ENCODE measurements around the gene HDAC11. TPM values are rescaled to one million over a fixed set of nuclear protein-coding genes. Genes with fewer than 3 reads are reported as not detected.
A peak's percentile ranks its signal among the peaks of the same experiment; 100 is the strongest.

Gene HDAC11
- polyA plus RNA-seq, 1 donor (not counting 4 experiments of a cell fraction or from before 2014, with no cell fraction given) = 12.6 TPM

GRCh38 chr3:13524979-13525669 is 45.0 kb downstream of the HDAC11 start:
- Histone ChIP-seq H3K4me2 (ENCODE audit: control insufficient read depth, extremely low read depth, insufficient read depth, low read depth, low read length) (no peak overlapping the region), H3K79me2 (ENCODE audit: control insufficient read depth, insufficient read depth, low read length) (no peaks in the 10 kb centered on the region), H3K9me1 (ENCODE audit: control insufficient read depth, extremely low read depth, insufficient read depth, low read length) (no peaks in the 10 kb centered on the region), H3K9me3 (ENCODE audit: control insufficient read depth, low read depth, low read length) (no peaks in the 10 kb centered on the region), H2AFZ (ENCODE audit: control insufficient read depth, low read length) (no peak overlapping the region), H3K36me3 (ENCODE audit: control insufficient read depth in 2 of 2, extremely low read depth in 1 of 2, insufficient read depth in 2 of 2, low read length in 2 of 2) (no peaks in the 10 kb centered on the region), H3K27me3 (ENCODE audit: control insufficient read depth, extremely low read depth, insufficient read depth, low read length) (no peaks in the 10 kb centered on the region), H4K20me1 (ENCODE audit: control insufficient read depth, extremely low read depth, insufficient read depth, low read length) (no peaks in the 10 kb centered on the region), H3K9ac (ENCODE audit: control insufficient read depth, extremely low read depth, insufficient read depth, low read length) (no peak overlapping the region), H3K4me1 (ENCODE audit: control insufficient read depth, extremely low read depth, insufficient read depth, low read length) (peaks cover 12% of the 10 kb centered on the region), H3K4me3 (ENCODE audit: control insufficient read depth in 2 of 3, extremely low read depth in 1 of 3, insufficient read depth in 2 of 3, low read depth in 1 of 3, low read length in 3 of 3) (no peak overlapping the region), H3K27ac (ENCODE audit: control insufficient read depth, insufficient read depth, low read length) (no peak overlapping the region)
- DNase-seq (ENCODE audit: low read depth, low spot score) = no peak
- FAIRE-seq = no peak
- TF ChIP-seq EZH2 (IDR thresholded peaks at IDR 0.05; ENCODE audit: low read length) (no peak), CTCF (optimal IDR thresholded peaks at IDR 0.05 in 1 of 3, IDR thresholded peaks at IDR 0.05 in 1 of 3, conservative IDR thresholded peaks at IDR 0.05 in 1 of 3; ENCODE audit: extremely low read depth in 1 of 3, insufficient read depth in 2 of 3, low read length in 3 of 3) (no peak)
- dilution Hi-C loops (cut with MboI; ENCODE audit: extremely low pct_ligation_motif_present, low sequenced_read_pairs) = no loop called here

GRCh38 chr3:13525827-13526625 is 45.9 kb downstream of the HDAC11 start:
- TF ChIP-seq EZH2 (IDR thresholded peaks at IDR 0.05; ENCODE audit: low read length) (no peak), CTCF (optimal IDR thresholded peaks at IDR 0.05 in 1 of 3, IDR thresholded peaks at IDR 0.05 in 1 of 3, conservative IDR thresholded peaks at IDR 0.05 in 1 of 3; ENCODE audit: extremely low read depth in 1 of 3, insufficient read depth in 2 of 3, low read length in 3 of 3) (no peak)
- Histone ChIP-seq H3K9me3 (ENCODE audit: control insufficient read depth, low read depth, low read length) (no peaks in the 10 kb centered on the region), H3K9ac (ENCODE audit: control insufficient read depth, extremely low read depth, insufficient read depth, low read length) (no peak overlapping the region), H3K36me3 (ENCODE audit: control insufficient read depth in 2 of 2, extremely low read depth in 1 of 2, insufficient read depth in 2 of 2, low read length in 2 of 2) (no peaks in the 10 kb centered on the region), H3K27me3 (ENCODE audit: control insufficient read depth, extremely low read depth, insufficient read depth, low read length) (no peaks in the 10 kb centered on the region), H3K9me1 (ENCODE audit: control insufficient read depth, extremely low read depth, insufficient read depth, low read length) (no peaks in the 10 kb centered on the region), H3K79me2 (ENCODE audit: control insufficient read depth, insufficient read depth, low read length) (no peaks in the 10 kb centered on the region), H3K4me3 (ENCODE audit: control insufficient read depth in 2 of 3, extremely low read depth in 1 of 3, insufficient read depth in 2 of 3, low read depth in 1 of 3, low read length in 3 of 3) (no peak overlapping the region), H2AFZ (ENCODE audit: control insufficient read depth, low read length) (peak overlapping the region; percentile 78), H3K4me2 (ENCODE audit: control insufficient read depth, extremely low read depth, insufficient read depth, low read depth, low read length) (no peak overlapping the region), H3K27ac (ENCODE audit: control insufficient read depth, insufficient read depth, low read length) (no peak overlapping the region), H3K4me1 (ENCODE audit: control insufficient read depth, extremely low read depth, insufficient read depth, low read length) (peaks cover 17% of the 10 kb centered on the region), H4K20me1 (ENCODE audit: control insufficient read depth, extremely low read depth, insufficient read depth, low read length) (no peaks in the 10 kb centered on the region)
- dilution Hi-C loops (cut with MboI; ENCODE audit: extremely low pct_ligation_motif_present, low sequenced_read_pairs) = no loop called here
- peak; percentile 44 for FAIRE-seq
- no peak for DNase-seq (ENCODE audit: low read depth, low spot score)
